Glomerular endothelial cell (primary cell): Measurements from ENCODE around the gene CCSER1. TPM values are rescaled to one million over a fixed set of nuclear protein-coding genes. Genes with fewer than 3 reads are reported as not detected.

Source experiments
- DNase-seq: peaks from one replicate; pipeline ENCODE4 v3.0.0-alpha.2; 2011; ENCODE audit warnings: low read depth, low spot score; ENCODE audit errors: extremely low read depth
- total RNA-seq: library from RNA; depleted of rRNA; stranded (reverse); fragments of >200 nt; gene quantifications from 2 replicates; pipeline ENCODE4 v1.2.3, GENCODE V29; 2015

Gene CCSER1
- 0.35 TPM in 1 of 2 replicates, not detected in the other for total RNA-seq

DNA sequence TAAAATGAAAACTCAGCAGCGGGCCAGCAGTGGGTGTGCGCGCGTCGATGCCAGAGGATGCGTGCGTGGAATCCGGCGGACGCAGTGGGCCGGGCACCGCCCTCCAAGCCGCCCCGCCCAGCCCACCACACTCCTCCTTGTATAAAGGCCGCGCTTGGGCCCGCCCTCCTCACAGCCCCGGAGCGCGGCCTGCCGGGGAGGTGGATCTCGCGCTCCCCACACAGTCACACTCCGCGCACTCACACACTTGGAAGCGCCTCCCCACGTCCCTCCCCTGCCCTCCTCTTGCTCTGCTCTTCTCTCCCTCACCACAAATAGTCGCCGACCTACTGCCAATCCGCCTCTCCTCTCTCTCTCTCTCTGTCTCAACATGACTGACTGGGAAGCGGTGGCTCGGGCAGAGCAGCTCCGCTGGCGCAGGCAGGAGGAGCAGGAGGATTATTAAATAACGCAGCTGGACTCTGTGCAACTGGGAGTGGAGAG lies at the start of gene CCSER1:
CCSER1 (plus strand) TSS at position 172 of the 483 bp plus-strand sequence.
- no peak for DNase-seq

DNA sequence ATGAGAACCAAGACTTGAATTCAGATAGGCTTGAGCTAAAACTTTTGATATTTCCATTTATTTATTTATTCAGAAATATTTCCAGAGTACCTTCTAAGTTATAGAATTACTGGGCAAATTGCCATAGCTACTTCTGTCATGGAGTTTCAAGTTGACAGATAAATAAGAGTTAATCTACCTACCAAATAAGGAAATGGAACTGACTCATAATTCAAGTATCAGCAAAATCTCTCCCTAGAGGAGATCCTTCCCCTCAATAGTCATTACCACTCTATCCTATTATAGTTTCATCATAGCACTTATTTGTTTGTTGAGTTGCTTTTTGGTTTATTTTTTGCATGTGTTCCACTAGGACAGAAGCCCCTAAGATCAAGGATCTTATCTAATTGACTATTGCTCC lies 48.8 kb upstream of the CCSER1 start:
- DNase-seq = no peak

DNA sequence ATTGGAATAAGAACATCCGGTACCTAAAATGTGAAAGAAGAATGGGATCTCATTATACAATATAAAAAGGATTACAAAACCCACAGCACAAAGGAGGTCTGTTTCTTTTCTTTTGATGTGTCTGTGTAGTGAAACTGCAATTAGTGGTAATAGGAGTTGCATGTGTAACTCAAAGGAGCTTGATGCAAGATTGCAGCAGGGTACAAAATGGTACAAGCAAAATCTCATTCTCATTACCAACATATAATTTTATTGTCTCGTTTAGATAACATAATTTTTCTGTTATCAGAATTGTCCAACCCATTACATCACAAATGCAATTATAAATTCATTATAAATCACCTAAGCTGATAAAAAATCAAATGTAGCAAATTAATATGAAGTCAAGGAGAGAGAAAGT lies 47.1 kb upstream of the CCSER1 start:
- no peak for DNase-seq

DNA sequence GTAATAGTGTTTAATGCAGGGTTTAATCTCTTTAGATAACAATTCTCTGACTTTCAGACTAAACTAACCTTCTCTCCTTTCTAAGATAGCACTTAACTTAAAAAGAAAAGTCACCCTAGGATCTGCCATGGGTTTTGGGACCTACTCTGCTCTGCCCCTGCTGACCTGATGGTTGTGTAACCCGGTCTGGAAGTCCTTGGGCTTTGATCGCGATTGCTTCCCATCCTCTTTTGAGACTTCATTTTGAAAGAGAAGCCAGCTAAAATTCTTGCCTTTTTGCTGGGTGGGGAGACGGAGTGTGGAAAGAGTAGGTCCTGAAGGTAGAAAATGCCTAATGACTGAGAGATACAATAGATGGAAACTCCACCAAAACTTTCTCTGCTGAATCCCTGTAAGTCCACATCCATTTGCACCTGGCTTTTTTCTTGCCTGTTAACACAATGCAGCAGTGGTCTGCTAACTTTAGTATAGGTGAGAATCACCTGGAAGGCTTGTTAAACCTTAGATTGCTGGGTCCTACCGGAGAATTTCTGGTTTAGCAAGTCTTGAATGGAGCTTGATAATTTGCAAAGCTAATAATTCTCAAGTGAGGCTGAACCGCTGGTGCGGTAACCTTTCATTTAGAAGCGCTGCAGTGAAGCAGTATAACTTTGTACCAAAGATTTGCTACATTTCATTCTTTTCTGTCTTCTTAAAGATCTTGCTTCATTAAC lies 45.6 kb upstream of the CCSER1 start:
- DNase-seq = no peak

DNA sequence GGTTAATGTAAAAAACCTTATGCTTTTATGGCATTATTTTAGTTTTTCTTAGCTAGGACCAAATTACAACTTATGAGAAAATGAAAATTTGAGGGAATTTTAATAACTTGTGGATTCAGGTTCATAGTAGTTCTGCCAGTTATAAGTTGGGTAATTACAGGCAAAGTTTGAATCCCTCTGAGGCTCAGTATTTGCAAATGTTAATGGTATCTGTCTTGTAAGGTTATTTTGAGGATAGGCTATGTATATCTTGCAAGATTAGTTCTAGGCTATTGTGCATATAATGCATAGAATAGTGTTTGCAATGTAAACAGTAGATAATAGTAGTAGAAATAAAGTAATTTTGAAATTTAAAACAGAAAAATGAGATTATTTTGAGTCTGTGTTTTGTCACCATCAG lies 44.7 kb upstream of the CCSER1 start:
- no peak for DNase-seq

DNA sequence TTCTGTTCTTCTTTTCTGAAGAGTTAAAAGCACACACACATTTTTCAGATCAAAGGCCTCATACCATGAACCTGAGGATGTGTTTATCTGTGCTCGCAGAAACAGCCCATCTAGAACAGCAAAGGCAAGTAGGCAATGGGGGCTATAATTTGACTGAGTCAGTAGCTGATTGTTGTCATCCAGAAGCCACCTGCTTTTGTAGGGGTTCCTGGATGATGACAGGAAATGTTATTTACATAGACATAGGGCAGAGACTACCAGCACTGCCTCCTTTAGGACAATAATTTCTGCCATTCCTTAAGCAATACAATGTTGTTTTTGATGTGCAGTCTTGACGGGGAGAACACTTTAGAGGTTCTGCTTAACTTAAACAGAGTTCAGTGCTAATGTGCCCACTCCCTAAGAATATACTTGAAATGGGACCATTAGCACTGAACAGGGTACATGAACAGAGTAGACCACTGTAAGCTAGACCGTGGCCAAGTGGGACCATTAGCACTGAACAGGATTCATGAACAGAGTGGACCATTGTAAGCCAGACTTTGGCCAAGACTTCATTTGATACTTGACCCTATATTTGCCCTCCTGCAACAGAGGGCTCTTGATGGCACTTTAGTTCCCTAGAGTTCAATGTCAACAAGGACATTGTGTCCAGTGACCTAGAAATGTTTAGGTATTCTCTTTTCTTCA lies 42.8 kb upstream of the CCSER1 start:
- no peak for DNase-seq

DNA sequence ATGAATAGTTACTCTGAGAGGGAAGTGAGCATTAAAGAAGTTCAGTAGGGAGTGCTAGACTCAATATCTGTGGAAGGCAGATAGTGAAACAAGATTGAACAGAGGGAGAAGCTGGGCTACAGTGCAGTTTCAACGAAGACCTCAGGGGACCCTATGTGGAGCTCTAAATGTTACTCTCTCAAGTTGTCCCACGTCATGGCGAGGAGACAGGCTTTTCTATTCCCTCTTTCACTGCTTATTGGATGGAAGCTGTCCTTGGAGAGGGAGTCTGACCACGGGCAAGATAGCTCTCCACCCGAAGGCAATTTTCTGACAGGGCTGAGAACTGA lies 42.3 kb upstream of the CCSER1 start:
- DNase-seq = no peak

DNA sequence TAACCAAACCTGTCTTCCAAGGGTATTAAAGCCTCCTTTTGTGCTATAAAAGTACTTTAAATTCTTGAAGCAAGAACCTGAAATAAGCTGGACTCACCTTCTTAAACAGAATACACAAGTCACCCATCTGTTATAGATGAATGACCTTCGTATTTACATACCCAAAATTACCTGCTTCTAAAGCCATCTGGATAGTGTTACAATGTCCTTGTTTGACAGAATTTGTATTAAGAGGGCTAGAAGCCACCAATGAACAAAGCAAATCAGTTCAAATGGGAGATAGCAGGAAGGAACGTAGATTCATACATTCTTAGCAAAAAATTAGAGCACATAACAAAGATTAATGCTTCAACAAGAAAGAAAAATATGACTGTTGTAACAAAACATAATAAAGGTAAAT lies 33.7 kb upstream of the CCSER1 start:
- DNase-seq = no peak

DNA sequence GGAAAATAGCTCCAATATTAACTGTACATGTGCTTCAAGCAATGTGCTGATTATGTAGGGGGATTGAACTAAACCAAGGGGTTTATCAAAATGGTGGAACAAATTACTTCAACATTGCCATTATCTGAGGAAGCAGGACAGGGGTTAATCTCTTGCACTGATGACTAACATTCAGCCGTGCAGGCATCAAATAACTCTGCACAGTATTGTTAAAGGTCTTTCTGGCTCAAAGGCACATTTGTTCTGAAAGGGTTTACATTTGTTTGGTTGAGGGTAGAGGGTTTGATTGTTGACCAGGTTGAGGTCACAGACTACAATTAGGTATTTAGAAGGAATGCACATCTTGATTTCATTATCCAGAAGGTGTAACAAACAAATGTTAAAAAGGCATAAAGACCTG lies 32.2 kb upstream of the CCSER1 start:
- no peak for DNase-seq

DNA sequence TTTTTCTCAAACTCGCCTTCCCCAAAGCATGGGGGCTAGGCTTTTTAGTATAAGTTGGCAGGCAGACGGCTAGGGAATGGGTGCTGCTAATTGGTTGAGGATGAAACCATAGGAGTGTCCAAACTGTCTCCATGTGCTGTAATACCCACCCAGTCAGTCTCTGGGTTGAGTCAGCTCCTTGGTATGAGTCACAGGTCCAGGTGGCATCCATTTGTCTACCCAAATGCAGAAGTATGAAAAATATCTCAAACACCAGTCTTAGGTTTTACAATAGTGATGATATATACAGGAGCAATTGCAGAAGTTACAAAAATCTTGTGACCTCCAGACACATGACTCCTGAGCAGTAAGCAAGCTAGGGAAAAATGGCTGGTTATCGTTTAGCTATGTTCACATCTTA lies 27.4 kb upstream of the CCSER1 start:
- no peak for DNase-seq

DNA sequence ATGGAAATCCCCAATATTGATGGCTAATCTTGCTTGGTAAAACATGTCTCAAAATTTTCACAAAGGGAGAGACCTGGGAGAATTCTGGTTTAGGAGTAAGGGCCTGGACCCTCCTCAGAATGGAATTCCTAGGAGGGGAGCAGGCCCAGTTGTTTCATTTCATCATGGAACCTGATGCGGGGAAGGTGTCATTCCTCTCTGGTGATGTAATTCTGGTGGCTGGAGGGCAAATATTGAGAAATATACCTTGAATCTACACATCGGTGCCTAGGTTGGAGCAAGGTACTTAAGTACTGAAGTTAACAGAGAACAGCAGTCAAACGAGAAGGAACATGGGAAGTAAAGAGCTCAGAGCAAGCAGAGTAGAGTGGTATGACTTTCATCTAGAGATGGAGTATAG lies 23.2 kb upstream of the CCSER1 start:
- DNase-seq = no peak

DNA sequence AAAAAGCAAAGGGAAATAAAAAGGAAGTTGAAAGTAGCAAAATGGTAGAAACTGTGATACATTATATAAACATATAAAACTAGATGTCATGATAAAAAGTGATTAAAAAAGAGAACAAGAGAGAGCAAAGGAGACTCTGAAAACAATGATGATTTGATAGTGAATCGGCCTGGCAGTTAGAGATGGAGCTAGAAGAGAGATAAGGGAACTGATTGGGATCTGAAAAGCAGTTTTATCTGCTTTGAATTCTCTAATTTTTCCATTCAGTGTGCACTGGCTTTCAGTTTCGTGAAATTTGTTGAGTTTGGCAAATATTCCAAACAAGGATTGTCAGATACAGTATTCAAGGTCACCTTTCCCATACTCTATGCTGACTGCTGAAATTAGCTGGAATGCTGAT lies 21.9 kb upstream of the CCSER1 start:
- no peak for DNase-seq

DNA sequence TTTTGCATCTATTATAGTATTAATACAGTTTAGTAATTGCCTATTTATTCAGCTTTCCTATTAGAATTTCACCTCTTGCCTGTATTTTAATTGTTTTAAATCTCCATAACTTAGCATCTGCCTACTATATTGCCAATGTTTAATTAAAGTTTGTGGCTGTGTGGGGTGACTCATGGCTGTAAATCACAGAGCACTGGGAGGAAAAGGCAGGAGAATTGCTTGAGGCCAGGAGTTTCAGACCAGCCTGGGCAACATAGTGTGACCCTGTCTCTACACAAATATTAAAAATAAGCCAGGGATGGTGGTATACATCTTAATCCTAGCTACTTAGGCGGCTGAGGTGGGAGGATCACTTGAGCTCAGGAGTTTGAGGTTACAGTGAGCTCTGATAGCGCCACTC lies 14.5 kb upstream of the CCSER1 start:
- DNase-seq = no peak

DNA sequence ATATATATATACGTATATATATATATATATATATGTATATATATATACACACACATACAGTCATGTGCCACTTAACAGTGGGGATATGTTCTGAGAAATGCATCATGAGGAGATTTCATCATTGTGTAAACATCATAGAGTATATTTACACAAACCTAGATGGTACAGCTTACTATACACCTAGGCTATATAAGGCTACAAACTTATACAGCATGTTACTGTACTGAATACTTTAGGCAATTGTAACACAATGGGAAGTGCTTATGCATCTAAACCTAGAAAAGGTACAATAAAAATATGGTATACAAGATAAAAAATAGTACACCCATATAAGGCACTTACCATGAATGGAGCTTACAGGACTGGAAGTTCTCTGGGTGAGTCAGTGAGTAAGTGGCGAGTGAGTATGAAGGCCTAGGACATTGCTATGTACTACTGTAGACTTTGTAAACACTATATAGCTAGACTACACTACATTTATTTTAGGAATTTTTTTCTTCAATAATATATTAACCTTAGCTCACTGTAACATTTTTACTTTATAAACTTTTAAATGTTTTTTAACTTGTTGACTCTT lies 13.2 kb upstream of the CCSER1 start:
- no peak for DNase-seq

DNA sequence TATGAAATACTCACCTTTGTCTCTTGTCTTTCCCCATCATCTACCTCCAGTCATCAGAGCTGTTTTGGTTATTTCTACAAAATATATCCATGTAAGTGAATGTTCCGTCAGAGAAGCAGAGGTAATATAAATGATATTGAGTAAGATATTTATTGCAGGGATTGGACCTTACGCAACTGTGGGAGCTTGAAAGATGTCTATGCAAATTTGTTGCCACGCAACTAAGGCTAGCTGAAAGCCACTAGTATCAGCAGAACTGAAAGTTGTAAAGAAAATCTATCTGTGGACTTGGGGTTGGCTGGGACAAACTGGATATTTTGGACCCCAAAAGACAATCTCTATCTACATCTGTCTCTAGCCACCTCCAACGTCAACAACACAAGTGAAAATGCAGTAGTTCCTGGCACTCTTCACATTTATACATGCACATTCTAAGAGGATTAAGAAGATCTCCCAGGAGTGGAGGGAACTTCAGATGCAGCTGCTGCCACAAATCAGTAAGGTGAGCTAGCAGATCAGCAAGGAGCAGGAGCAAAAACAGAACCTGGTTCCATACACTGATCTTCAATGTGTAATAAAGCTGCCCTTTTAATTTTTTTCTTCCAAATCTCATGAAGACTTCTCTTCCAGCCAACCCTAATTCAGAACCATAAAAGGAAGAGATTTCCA lies 8.5 kb upstream of the CCSER1 start:
- no peak for DNase-seq

DNA sequence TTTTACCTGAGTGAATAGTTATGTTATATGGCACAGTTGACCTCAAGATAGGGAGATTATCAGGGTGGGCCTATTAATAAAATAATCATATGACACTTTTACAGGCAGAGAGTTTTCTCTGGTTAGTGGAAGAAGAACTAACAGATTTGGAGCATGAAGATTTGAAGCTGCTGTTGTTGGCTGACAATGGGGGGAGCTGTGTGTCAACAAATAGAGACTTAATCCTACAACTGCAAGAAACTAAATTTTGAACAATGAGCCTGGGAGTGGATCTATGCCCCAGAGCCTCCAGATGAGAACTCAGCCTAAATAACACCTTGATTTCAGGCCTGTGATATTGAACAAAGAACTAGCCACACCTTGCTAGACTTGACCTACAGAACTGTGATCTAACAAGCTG lies 7.2 kb upstream of the CCSER1 start:
- DNase-seq = no peak

DNA sequence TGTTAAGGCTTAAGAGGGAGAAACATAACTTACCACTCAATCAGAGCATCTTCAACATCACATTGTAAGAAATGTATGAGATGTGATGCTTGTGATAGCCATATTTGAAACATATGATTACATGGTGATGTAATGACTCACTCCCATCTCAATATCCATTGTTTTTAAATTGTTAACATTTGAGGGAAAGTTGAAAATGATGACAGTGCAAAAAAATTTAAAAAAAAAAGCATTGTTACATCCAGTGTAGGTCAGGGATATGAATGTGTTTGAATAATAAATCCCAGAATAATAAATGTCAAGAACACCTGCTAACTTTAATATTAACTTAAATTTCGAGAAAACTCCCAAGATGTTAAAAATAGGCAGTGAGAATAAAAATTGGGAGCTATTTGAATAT lies 6.4 kb upstream of the CCSER1 start:
- DNase-seq = no peak

DNA sequence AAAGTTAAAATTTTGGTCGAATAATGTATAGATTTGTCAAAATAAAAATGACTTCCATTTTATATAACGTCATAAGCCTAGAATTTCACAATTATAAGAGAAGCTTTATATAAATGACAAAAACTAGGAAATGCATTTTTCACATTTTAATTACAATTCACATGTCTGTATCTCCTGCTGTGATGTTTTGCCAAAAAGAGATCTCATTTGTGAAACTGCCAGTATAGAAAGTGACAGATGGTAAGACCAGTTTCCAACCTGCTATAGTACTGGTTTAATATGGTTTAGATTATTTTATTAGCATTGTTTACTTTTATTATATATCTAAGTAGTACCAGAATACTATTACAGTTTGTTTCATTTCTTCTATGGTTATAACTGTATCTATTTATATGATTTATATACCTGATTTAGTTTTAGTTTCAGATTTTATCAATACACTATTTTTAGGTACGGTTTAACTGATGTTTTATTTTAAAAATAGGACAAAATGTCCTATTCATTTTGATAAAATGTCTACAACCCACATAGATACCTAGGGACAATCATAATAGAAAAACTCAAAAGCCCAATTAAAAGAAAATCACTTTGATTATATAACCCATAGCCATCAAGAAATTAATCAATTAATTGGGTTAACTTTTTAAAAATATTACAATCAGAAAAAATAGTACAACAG lies 5.4 kb upstream of the CCSER1 start:
- DNase-seq = no peak

DNA sequence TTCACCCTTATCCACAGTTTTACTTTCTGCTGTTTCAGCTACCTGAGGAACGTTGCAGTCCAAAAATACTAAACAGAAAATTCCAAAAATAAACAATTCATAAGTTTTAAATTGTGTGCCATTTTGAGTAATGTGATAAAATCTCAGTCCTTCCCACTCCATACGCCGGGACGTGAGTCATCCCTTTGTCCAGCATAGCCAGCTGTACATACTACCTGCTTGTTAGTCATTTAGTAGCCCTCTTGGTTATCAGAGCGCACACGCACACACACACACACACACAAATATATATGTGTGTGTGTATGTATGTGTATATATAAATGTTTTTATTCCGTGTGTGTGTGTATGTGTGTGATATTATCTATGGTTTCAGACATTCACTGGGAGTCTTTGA lies 4.8 kb upstream of the CCSER1 start:
- DNase-seq = peak; percentile 80

DNA sequence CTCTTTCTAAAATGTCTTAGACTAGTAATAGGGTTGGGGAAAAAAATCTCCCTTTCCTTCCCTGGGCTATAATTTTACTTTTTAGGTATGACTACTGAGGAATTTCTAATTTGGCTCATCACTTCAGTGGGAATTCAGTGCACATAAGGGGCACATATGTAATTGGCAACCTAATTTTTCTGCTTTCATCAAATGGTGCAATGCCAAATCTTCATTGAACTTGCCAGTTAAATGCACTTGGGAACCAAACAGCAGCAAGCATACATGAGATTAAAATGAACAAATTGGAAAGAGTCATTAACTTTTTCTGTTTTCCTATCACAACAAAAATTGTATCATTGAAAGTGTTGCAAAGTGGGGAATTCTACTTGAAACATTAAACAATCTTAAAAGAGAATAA lies 2.9 kb upstream of the CCSER1 start:
- no peak for DNase-seq

DNA sequence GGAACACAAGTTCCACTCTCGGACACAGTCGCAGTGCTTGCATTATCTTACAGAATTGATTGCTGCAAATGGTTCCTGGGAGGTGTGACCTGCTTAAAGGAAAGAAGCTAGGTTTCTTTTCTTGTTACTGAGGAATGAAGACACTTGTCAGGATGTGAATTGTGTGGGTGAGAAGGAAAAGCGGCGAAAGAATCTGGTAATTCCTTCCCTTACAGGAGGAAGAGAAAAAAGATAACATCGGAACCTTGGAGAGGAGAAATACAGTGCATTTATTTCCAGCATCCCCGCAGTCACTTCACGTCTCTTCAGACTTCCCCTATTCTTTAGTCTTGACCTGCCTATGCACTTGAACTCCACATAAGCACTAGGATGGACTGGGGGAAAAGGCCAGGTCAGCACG lies 389 bp upstream of the CCSER1 start:
- DNase-seq = no peak
